Measurements from ENCODE around the gene SPINK2.

- TF ChIP-seq, protein P1, sequence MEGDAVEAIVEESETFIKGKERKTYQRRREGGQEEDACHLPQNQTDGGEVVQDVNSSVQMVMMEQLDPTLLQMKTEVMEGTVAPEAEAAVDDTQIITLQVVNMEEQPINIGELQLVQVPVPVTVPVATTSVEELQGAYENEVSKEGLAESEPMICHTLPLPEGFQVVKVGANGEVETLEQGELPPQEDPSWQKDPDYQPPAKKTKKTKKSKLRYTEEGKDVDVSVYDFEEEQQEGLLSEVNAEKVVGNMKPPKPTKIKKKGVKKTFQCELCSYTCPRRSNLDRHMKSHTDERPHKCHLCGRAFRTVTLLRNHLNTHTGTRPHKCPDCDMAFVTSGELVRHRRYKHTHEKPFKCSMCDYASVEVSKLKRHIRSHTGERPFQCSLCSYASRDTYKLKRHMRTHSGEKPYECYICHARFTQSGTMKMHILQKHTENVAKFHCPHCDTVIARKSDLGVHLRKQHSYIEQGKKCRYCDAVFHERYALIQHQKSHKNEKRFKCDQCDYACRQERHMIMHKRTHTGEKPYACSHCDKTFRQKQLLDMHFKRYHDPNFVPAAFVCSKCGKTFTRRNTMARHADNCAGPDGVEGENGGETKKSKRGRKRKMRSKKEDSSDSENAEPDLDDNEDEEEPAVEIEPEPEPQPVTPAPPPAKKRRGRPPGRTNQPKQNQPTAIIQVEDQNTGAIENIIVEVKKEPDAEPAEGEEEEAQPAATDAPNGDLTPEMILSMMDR (IDR thresholded peaks at IDR 0.05), result no peak
- TF ChIP-seq POLR2AphosphoS5 (IDR thresholded peaks at IDR 0.05) (no peak), POLR2A (IDR thresholded peaks at IDR 0.05) (no peak)
Measured at GRCh38 chr4:56844802-56845580, 23.5 kb upstream of the SPINK2 start.
